ENCODE measurements around the gene MTG2. TPM values are rescaled to one million over a fixed set of nuclear protein-coding genes. Genes with fewer than 3 reads are reported as not detected.
A peak's percentile ranks its signal among the peaks of the same experiment; 100 is the strongest.

MTG2 gene
- polyA plus RNA-seq, 1 of the 3 experiments (the other 2 are of a cell fraction), result 42.9 TPM

DNA sequence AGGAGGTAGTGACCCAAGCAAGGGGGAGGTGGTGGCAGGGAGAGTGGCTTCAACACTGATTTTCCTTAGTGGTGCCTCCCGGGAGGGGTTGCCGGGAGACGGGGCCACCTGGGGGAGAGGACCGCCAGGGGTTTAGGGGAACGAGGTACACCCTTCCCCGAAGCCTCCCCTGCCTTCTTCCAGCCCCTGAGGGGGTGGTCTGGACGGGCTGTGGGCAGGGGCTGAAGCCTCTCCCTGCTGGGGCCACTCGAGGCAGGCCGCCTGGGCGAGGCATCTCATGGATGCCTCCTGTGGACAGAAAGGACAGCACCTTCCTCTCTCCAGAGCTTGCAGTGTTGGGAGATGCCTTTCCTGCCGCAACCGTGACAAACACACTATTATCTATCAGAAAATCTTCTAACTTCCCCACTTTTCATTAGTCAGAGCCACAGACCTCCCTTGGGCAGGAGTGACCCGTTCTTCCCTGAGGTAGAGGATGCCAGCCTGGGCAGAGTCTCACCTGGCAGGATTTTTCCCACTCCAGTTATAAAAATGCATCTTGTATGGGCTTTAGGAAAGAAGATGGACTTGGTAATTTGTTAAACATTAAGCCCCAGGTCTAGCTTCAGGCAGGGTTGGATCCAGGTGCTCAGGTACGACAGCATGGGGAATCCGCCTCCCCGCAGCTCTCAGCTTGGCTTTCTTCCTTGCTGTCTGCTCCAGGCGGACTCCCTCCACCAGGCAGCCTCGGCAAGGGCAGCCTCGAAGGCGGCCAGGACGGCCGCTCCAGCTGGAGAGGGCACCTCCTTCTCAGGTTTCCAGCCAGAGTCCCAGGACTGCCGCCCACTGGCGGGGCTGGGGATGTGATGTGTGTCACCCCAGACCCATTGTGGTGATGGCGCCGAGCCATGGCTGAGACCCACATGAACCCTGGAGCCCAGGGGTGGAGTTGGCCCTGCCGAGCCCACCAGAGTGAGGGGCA lies 26.2 kb downstream of the MTG2 start:
- no peaks in the 10 kb centered on the region for H3F3A ChIP-seq (replicated peaks; ENCODE audit: insufficient read depth)
- no peak overlapping the region for H3K27ac ChIP-seq (ENCODE audit: low read depth in 2 of 2, low read length in 1 of 2)
- no peak overlapping the region for H3K9ac ChIP-seq
- no peak overlapping the region for H3K4me2 ChIP-seq
- H3K27me3 ChIP-seq (ENCODE audit: insufficient read depth), result no peaks in the 10 kb centered on the region
- H3K79me2 ChIP-seq (ENCODE audit: insufficient read depth), result no peaks in the 10 kb centered on the region
- POLR2A ChIA-PET, result no interaction called here
- no peaks in the 10 kb centered on the region for H3K9me3 ChIP-seq
- H3K4me1 ChIP-seq (ENCODE audit: control insufficient read depth in 1 of 2, insufficient read depth in 2 of 2, low read depth in 1 of 2, low read length in 1 of 2), result peaks cover 0 to 7% of the 10 kb centered on the region in 2 experiments; a peak in 1 of 4 replicates
- CTCF ChIA-PET, result interaction anchor here (1.3 kb wide), 1 partner anchor 173 kb away, joined by 3 read pairs; no protein-coding TSS in a partner anchor
- DNase-seq, result peak; percentile 42
- no peaks in the 10 kb centered on the region for H3K9me2 ChIP-seq
- 76% methylated on average over 20 of the region's 27 CpGs for WGBS (ENCODE audit: low lambda C conversion rate)
- no peaks in the 10 kb centered on the region for H4K20me1 ChIP-seq (ENCODE audit: insufficient read depth)
- TF ChIP-seq GABPA (IDR thresholded peaks at IDR 0.05; ENCODE audit: low read depth) (no peak), NFIC (IDR thresholded peaks at IDR 0.05; ENCODE audit: borderline replicate concordance) (no peak), EP300 (IDR thresholded peaks at IDR 0.05; ENCODE audit: borderline replicate concordance in 1 of 2, low read depth in 1 of 2, low read length in 1 of 2) (no peak), TAF1 (IDR thresholded peaks at IDR 0.05; ENCODE audit: borderline replicate concordance, low read depth, low read length) (no peak), SMC3 (IDR thresholded peaks at IDR 0.05; ENCODE audit: low read depth, low read length) (no peak), SIN3A (IDR thresholded peaks at IDR 0.05; ENCODE audit: borderline replicate concordance, low read depth, low read length) (no peak), JUND (IDR thresholded peaks at IDR 0.05) (no peak)
- no peaks in the 10 kb centered on the region for H3K36me3 ChIP-seq (replicated peaks in 1 of 2; ENCODE audit: control insufficient read depth in 1 of 2, insufficient read depth in 2 of 2, low read length in 1 of 2)
- no peak overlapping the region for H2AFZ ChIP-seq (ENCODE audit: low read depth)
- H3K4me3 ChIP-seq (ENCODE audit: low read depth in 2 of 2, low read length in 1 of 2), result no peak overlapping the region

DNA sequence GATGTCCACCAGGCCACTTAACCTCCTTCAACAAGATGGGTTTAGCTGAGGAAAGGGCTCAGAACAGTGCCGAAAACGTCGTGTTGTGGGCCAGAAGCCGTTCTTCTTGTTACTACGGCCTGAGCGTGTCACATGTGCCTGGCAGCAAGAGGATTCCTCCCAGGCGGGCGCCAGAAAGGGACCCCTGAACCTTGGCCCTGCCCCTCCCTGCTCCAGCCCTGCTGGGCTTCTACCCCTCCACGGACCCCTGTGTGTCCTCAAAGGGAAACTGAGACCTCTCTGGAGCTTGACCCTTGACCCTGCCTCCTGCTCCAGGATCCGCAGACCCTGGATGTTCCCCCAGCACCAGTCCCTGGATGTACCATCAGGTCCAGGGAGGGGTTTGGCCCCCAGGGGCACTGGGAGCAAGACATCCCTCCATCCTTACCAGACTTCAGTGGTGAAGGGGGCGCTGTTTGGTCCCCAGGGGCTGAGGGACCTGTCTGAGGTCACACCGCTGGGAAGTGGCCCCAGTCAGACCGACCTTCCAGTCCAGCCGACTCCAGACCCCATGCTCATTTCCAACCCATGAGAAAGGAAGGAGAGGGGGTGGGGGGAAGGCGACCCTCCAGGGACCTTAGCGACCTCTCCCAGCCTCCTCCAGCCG lies 27.1 kb downstream of the MTG2 start:
- H3K4me3 ChIP-seq (ENCODE audit: low read depth in 2 of 2, low read length in 1 of 2), result no peak overlapping the region
- no peak overlapping the region for H3K9ac ChIP-seq
- ChIA-PET CTCF (interaction anchor here (1.3 kb wide), 1 partner anchor 172 kb away, joined by 3 read pairs; no protein-coding TSS in a partner anchor), POLR2A (no interaction called here)
- TF ChIP-seq GATA2 (CRISPR knock-in tag; IDR thresholded peaks at IDR 0.05) (no peak), GABPA (IDR thresholded peaks at IDR 0.05; ENCODE audit: low read depth) (no peak), RXRA (IDR thresholded peaks at IDR 0.05; ENCODE audit: borderline replicate concordance, low read depth) (no peak), ELF1 (IDR thresholded peaks at IDR 0.05) (no peak), EZH2phosphoT487 (IDR thresholded peaks at IDR 0.05; ENCODE audit: borderline replicate concordance, low read depth) (no peak), JUND (IDR thresholded peaks at IDR 0.05) (no peak), YY1 (IDR thresholded peaks at IDR 0.05; ENCODE audit: low read depth) (no peak), EP300 (IDR thresholded peaks at IDR 0.05; ENCODE audit: borderline replicate concordance in 1 of 2, low read depth in 1 of 2, low read length in 1 of 2) (no peak)
- TF ChIP-seq, protein P1, sequence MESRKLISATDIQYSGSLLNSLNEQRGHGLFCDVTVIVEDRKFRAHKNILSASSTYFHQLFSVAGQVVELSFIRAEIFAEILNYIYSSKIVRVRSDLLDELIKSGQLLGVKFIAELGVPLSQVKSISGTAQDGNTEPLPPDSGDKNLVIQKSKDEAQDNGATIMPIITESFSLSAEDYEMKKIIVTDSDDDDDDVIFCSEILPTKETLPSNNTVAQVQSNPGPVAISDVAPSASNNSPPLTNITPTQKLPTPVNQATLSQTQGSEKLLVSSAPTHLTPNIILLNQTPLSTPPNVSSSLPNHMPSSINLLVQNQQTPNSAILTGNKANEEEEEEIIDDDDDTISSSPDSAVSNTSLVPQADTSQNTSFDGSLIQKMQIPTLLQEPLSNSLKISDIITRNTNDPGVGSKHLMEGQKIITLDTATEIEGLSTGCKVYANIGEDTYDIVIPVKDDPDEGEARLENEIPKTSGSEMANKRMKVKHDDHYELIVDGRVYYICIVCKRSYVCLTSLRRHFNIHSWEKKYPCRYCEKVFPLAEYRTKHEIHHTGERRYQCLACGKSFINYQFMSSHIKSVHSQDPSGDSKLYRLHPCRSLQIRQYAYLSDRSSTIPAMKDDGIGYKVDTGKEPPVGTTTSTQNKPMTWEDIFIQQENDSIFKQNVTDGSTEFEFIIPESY (IDR thresholded peaks at IDR 0.05; ENCODE audit: borderline replicate concordance, low read depth), result no peak
- TF ChIP-seq, protein P2, sequence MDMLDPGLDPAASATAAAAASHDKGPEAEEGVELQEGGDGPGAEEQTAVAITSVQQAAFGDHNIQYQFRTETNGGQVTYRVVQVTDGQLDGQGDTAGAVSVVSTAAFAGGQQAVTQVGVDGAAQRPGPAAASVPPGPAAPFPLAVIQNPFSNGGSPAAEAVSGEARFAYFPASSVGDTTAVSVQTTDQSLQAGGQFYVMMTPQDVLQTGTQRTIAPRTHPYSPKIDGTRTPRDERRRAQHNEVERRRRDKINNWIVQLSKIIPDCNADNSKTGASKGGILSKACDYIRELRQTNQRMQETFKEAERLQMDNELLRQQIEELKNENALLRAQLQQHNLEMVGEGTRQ (IDR thresholded peaks at IDR 0.05; ENCODE audit: borderline replicate concordance, low read depth, low read length), result no peak
- TF ChIP-seq, protein P3, sequence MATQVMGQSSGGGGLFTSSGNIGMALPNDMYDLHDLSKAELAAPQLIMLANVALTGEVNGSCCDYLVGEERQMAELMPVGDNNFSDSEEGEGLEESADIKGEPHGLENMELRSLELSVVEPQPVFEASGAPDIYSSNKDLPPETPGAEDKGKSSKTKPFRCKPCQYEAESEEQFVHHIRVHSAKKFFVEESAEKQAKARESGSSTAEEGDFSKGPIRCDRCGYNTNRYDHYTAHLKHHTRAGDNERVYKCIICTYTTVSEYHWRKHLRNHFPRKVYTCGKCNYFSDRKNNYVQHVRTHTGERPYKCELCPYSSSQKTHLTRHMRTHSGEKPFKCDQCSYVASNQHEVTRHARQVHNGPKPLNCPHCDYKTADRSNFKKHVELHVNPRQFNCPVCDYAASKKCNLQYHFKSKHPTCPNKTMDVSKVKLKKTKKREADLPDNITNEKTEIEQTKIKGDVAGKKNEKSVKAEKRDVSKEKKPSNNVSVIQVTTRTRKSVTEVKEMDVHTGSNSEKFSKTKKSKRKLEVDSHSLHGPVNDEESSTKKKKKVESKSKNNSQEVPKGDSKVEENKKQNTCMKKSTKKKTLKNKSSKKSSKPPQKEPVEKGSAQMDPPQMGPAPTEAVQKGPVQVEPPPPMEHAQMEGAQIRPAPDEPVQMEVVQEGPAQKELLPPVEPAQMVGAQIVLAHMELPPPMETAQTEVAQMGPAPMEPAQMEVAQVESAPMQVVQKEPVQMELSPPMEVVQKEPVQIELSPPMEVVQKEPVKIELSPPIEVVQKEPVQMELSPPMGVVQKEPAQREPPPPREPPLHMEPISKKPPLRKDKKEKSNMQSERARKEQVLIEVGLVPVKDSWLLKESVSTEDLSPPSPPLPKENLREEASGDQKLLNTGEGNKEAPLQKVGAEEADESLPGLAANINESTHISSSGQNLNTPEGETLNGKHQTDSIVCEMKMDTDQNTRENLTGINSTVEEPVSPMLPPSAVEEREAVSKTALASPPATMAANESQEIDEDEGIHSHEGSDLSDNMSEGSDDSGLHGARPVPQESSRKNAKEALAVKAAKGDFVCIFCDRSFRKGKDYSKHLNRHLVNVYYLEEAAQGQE (IDR thresholded peaks at IDR 0.05; ENCODE audit: low read depth, low read length), result no peak
- TF ChIP-seq, protein P4, sequence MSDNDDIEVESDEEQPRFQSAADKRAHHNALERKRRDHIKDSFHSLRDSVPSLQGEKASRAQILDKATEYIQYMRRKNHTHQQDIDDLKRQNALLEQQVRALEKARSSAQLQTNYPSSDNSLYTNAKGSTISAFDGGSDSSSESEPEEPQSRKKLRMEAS (IDR thresholded peaks at IDR 0.05; ENCODE audit: low read depth), result no peak
- no peaks in the 10 kb centered on the region for H4K20me1 ChIP-seq (ENCODE audit: insufficient read depth)
- H2AFZ ChIP-seq (ENCODE audit: low read depth), result no peak overlapping the region
- no peaks in the 10 kb centered on the region for H3K79me2 ChIP-seq (ENCODE audit: insufficient read depth)
- DNase-seq, result peak; percentile 58
- 68% methylated on average over 10 of the region's 17 CpGs for WGBS (ENCODE audit: low lambda C conversion rate)
- no peak overlapping the region for H3K4me2 ChIP-seq
- peak overlapping the region in 1 of 2 experiments; percentile 16; a peak in 1 of 4 replicates for H3K27ac ChIP-seq (ENCODE audit: low read depth in 2 of 2, low read length in 1 of 2)
- H3K27me3 ChIP-seq (ENCODE audit: insufficient read depth), result no peaks in the 10 kb centered on the region
- H3F3A ChIP-seq (replicated peaks; ENCODE audit: insufficient read depth), result no peaks in the 10 kb centered on the region
- H3K4me1 ChIP-seq (ENCODE audit: control insufficient read depth in 1 of 2, insufficient read depth in 2 of 2, low read depth in 1 of 2, low read length in 1 of 2), result peaks cover 0 to 7% of the 10 kb centered on the region in 2 experiments; a peak in 1 of 4 replicates
- no peaks in the 10 kb centered on the region for H3K36me3 ChIP-seq (replicated peaks in 1 of 2; ENCODE audit: control insufficient read depth in 1 of 2, insufficient read depth in 2 of 2, low read length in 1 of 2)
- no peaks in the 10 kb centered on the region for H3K9me3 ChIP-seq
- H3K9me2 ChIP-seq, result no peaks in the 10 kb centered on the region
